K562 (cell line): ENCODE results near the gene MED13L. TPM values are rescaled to one million over a fixed set of nuclear protein-coding genes. Genes with fewer than 3 reads are reported as not detected.

ENCODE experiments used
- ATAC-seq: fragments of 200-7000 bp; cut with Tn5 transposase; 3 replicates; pipeline ENCODE4 v1.9.1; 2020; ENCODE audit warnings: moderate library complexity
- BruUV-seq: library from RNA; stranded (reverse); fragments of 400-500 nt; replicated peaks from 2 replicates; lab custom pipeline; 2021; lab: Mats Ljungman, UMichigan
- CTCF ChIA-PET: fragments of 300-600 bp; formaldehyde crosslinking; extraction: SDS; loops from one replicate; lab custom pipeline; 2021; ENCODE audit warnings: low intra/inter-chr PET ratio; lab: Yijun Ruan, JAX
- POLR2A ChIA-PET: fragments of 300-600, 350-650 bp; sonication (Branson Sonifier 250); formaldehyde crosslinking; extraction: SDS; loops from one replicate; lab custom pipeline; 2021; ENCODE audit warnings: antibody characterized with exemption, inconsistent platforms; lab: Yijun Ruan, JAX
- DNase-seq, 4 experiments: peaks; one replicate each; pipeline versions ENCODE4 v3.0.0 to v3.0.0-alpha.2; 2011 to 2018; ENCODE audit warnings: low spot score in 3 of 4, mixed read lengths in 3 of 4; ENCODE audit errors: extremely low read depth in 1 of 4
- FAIRE-seq: peaks from 2 replicates; lab custom pipeline; 2011; peaks lifted over from hg19 to GRCh38; lab: Jason Lieb, UNC
- H2AFZ ChIP-seq: 2 replicates; pipeline ENCODE4 v1.6.0; 2011; ENCODE audit warnings: low read depth, low read length, control low read depth, inconsistent platforms
- H3K27ac ChIP-seq: fragments of 200-600 bp; 3 replicates; pipeline ENCODE4 v1.8.0; 2011; ENCODE audit warnings: low read depth, mild to moderate bottlenecking, control low read depth, inconsistent platforms, low read length, moderate library complexity, mixed read lengths; ENCODE audit errors: extremely low read depth
- H3K27me3 ChIP-seq, 2 experiments: fragments of 300-600 bp in 1 of 2; 2 replicates in 1 of 2; 3 replicates in 1 of 2; pipeline versions ENCODE4 v1.6.0 to v1.8.0; 2011; ENCODE audit warnings: inconsistent platforms in 2 of 2, low read length in 2 of 2, mild to moderate bottlenecking in 1 of 2, mixed read lengths in 1 of 2, moderate library complexity in 1 of 2; ENCODE audit not compliant: control insufficient read depth in 2 of 2, insufficient read depth in 2 of 2
- H3K36me3 ChIP-seq: fragments of 300-600 bp; 3 replicates; pipeline ENCODE4 v1.8.0; 2011; ENCODE audit warnings: mild to moderate bottlenecking, low read length, inconsistent platforms; ENCODE audit not compliant: control insufficient read depth, insufficient read depth
- H3K4me1 ChIP-seq, 2 experiments: fragments of 200-600 bp in 1 of 2; replicated peaks in 1 of 2; 2 replicates in 1 of 2; 3 replicates in 1 of 2; pipeline versions ENCODE4 v1.5.1 to v1.8.0; 2011; ENCODE audit warnings: inconsistent platforms in 2 of 2, low read length in 2 of 2, mild to moderate bottlenecking in 1 of 2, mixed read lengths in 1 of 2, moderate library complexity in 1 of 2; ENCODE audit not compliant: control insufficient read depth in 2 of 2, insufficient read depth in 2 of 2
- H3K4me2 ChIP-seq: 2 replicates; pipeline ENCODE4 v1.6.1; 2011; ENCODE audit warnings: low read length, control low read depth, inconsistent platforms, mixed read lengths; ENCODE audit not compliant: insufficient read depth
- H3K4me3 ChIP-seq: fragments of 200-600 bp; sonication (generic), shearing (Covaris generic); 2 replicates; pipeline ENCODE4 v1.5.1; 2016; ENCODE audit warnings: control low read depth, inconsistent platforms
- H3K79me2 ChIP-seq: fragments of 200-600 bp; 3 replicates; pipeline ENCODE4 v1.8.0; 2011; ENCODE audit warnings: low read length, inconsistent platforms; ENCODE audit not compliant: control insufficient read depth, insufficient read depth
- H3K9ac ChIP-seq, 2 experiments: 2 replicates each; pipeline versions ENCODE4 v1.6.0 to v1.6.1; 2011; ENCODE audit warnings: low read depth in 2 of 2, low read length in 2 of 2, control low read depth in 1 of 2, inconsistent platforms in 1 of 2, mild to moderate bottlenecking in 1 of 2, mixed read lengths in 1 of 2; ENCODE audit not compliant: insufficient read depth in 1 of 2
- H3K9me1 ChIP-seq: one replicate; pipeline ENCODE4 v1.6.0; 2011; ENCODE audit warnings: inconsistent platforms, mild to moderate bottlenecking, low read length, moderate library complexity; ENCODE audit not compliant: control insufficient read depth, insufficient read depth
- H3K9me3 ChIP-seq: replicated peaks from 2 replicates; pipeline ENCODE4 v1.5.1; 2011; ENCODE audit warnings: low read depth, low read length, inconsistent platforms; ENCODE audit not compliant: control insufficient read depth, insufficient read depth
- H4K20me1 ChIP-seq: replicated peaks from 2 replicates; pipeline ENCODE4 v1.6.1; 2011; ENCODE audit warnings: low read length, inconsistent platforms, mixed read lengths; ENCODE audit not compliant: control insufficient read depth, insufficient read depth
- CEBPB ChIP-seq: fragments of 450-650 bp; IDR thresholded peaks from 2 replicates; pipeline ENCODE4 v1.6.1; 2016; ENCODE audit warnings: missing genetic modification characterization, missing compliant biosample characterization
- EGR1 ChIP-seq: fragments of 450-650 bp; conservative IDR thresholded peaks from 2 replicates; pipeline ENCODE4 v1.6.1; 2017; ENCODE audit warnings: mild to moderate bottlenecking
- GTF2E2 ChIP-seq: fragments of 200-800 bp; sonication (Bioruptor generic); IDR thresholded peaks from 2 replicates; pipeline ENCODE4 v1.6.1; 2016; ENCODE audit warnings: missing genetic modification characterization, missing compliant biosample characterization
- PHF21A ChIP-seq: fragments of 450-650 bp; IDR thresholded peaks from 2 replicates; pipeline ENCODE4 v1.6.1; 2017; ENCODE audit warnings: low read depth, borderline replicate concordance
- PHTF2 ChIP-seq: fragments of 250-450 bp; sonication (Bioruptor Pico); IDR thresholded peaks from 2 replicates; pipeline ENCODE4 v1.5.0; 2021; ENCODE audit warnings: mild to moderate bottlenecking
- RAD21 ChIP-seq, 2 experiments: fragments of 250-450 bp in 1 of 2; fragments of 450-650 bp in 1 of 2; sonication (Bioruptor Pico) in 1 of 2; formaldehyde crosslinking in 1 of 2; IDR thresholded peaks in 1 of 2; conservative IDR thresholded peaks in 1 of 2; 2 replicates each; pipeline versions ENCODE4 v1.4.0 to v1.8.0; 2020 to 2022; ENCODE audit warnings: mild to moderate bottlenecking in 2 of 2, moderate library complexity in 1 of 2
- SMARCE1 ChIP-seq: fragments of 450-650 bp; IDR thresholded peaks from 2 replicates; pipeline ENCODE4 v1.7.1; 2016; ENCODE audit warnings: mild to moderate bottlenecking
- SMC3 ChIP-seq: conservative IDR thresholded peaks from 2 replicates; pipeline ENCODE4 v1.6.1; 2011; ENCODE audit warnings: low read depth, low read length, improper control_type of control experiment; ENCODE audit not compliant: insufficient read depth
- SREBF2 ChIP-seq: sonication (generic); formaldehyde crosslinking; IDR thresholded peaks from 2 replicates; pipeline ENCODE4 v1.4.0; 2020; ENCODE audit warnings: mild to moderate bottlenecking, missing genetic modification reagents
- ZNF140 ChIP-seq: fragments of 250-450 bp; sonication (Bioruptor Pico); IDR thresholded peaks from 2 replicates; pipeline ENCODE4 v1.8.0; 2021; ENCODE audit warnings: moderate library complexity, mild to moderate bottlenecking, inconsistent platforms
- WGBS: fragments of 100-300 bp; shearing (Covaris generic); methylation state at CpG from one replicate; pipeline ENCODE4 v1.1.6; 2016; ENCODE audit warnings: low coverage, mixed read lengths; ENCODE audit not compliant: insufficient coverage; ENCODE audit errors: missing lambda C conversion rate; 5-methylcytosine and 5-hydroxymethylcytosine counted together
- in situ Hi-C: fragments of 300-500 bp; cut with MboI; formaldehyde crosslinking; loops from 4 replicates; pipeline ENCODE4 v1.15.0; 2018; ENCODE audit warnings: inconsistent platforms, mixed read lengths
- intact Hi-C: fragments of 100-400 bp; cut with micrococcal nuclease; formaldehyde crosslinking; loops from 2 replicates; pipeline ENCODE4 v1.14.2; 2022
- polyA plus RNA-seq, 8 experiments: library from polyadenylated mRNA; depleted of rRNA in 4 of 8; stranded (reverse) in 5 of 8; unstranded in 3 of 8; fragments of >200 nt; fragmentation: Nextera tagmentation in 2 of 8; fragmentation: Illumina TruSeq in 1 of 8; extraction: Ambion mirVana in 2 of 8; extraction: Trizol in 1 of 8; gene quantifications; 2 replicates each; pipeline versions ENCODE4 v1.2.1 to v1.2.3, GENCODE V29; 2011 to 2014; ENCODE audit warnings: inconsistent platforms in 1 of 8, missing spikeins in 1 of 8
- total RNA-seq, 7 experiments: library from RNA; depleted of rRNA in 6 of 7; stranded (reverse); fragments of >200 nt in 6 of 7; fragmentation: Illumina TruSeq in 2 of 7; extraction: Trizol in 2 of 7; gene quantifications; 2 replicates each; pipeline versions ENCODE4 v1.2.1 to v1.2.3, GENCODE V29; 2011 to 2021; ENCODE audit warnings: low replicate concordance in 1 of 7
- TF ChIP-seq, protein P1 (sequence below): sonication (generic); formaldehyde crosslinking; IDR thresholded peaks from 2 replicates; pipeline ENCODE4 v1.8.1; 2023; ENCODE audit warnings: mild to moderate bottlenecking, missing genetic modification reagents
- TF ChIP-seq, protein P2 (sequence below): fragments of 450-650 bp; formaldehyde crosslinking; IDR thresholded peaks from 2 replicates; pipeline ENCODE4 v1.4.0; 2020; ENCODE audit warnings: mild to moderate bottlenecking, moderate library complexity
- TF ChIP-seq, protein P3 (sequence below): fragments of 250-450 bp; sonication (Bioruptor Pico); IDR thresholded peaks from 2 replicates; pipeline ENCODE4 v1.4.0; 2020; ENCODE audit warnings: mild to moderate bottlenecking, moderate library complexity

MED13L gene
- total and polyA plus RNA-seq, 9 of the 15 experiments (the other 6 are each of a cell fraction or from before 2014, with no cell fraction given) = 13.4 to 90.3 (median 36.9) TPM

DNA sequence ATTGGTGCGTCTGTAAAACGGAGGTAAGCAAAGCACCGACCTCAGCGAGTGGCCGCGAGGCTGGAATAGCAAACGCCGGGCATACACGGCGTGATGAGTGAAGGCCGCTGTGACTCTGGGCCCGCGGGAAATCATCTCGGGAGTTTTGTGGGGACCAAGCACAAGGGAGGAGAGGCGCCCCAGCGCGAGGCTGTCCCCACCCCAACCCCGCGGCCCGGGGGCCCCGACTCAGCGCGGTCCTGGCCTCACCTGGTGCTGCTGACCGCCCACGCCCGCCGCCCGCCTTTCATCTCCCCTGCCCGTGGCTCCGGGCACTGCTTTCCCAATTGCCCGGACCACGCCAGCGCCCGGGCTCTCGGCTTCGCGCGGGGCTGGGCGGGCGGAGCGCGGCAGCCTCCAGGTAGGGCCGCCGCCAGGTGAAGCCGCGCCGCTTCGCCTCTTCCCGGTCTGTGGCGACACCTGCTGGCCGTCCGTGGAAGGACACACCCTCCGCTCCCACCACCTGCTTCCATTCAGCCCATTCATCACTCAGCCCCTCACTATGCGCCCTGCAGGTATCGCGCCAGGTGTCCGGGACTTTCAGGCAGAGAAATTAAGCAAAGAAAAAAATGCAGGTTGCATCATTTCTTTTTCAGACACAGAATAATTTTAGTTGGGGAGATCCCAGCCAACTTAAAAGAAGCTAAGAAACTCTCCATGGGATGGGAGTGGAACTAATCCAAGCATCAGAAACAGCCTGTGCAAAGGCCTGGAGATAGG, 360.4 kb downstream of the MED13L start:
- peaks cover 0 to 5% of the 10 kb centered on the region in 2 experiments; a peak in 1 of 5 replicates for H3K27me3 ChIP-seq
- FAIRE-seq (no peak), ATAC-seq (peak; percentile 96), DNase-seq (peak; percentile 50 to 87 (median 78))
- H2AFZ ChIP-seq = no peak overlapping the region
- intact Hi-C loops = loop anchor here (5.0 to 10.0 kb wide), 2 partner anchors 122 to 1255 kb away; no protein-coding TSS in a partner anchor
- ChIA-PET CTCF (interaction anchor here (0.7 to 2.4 kb wide), 4 partner anchors 122 to 1291 kb away, joined by 3 to 16 read pairs (median 13); no protein-coding TSS in a partner anchor), POLR2A (interaction anchor here (0.6 kb wide), 1 partner anchor 11 kb away, joined by 3 read pairs; no protein-coding TSS in a partner anchor)
- no peaks in the 10 kb centered on the region; the same call in 1 of the 2 replicates for H4K20me1 ChIP-seq
- H3K9ac ChIP-seq = no peak overlapping the region
- H3K79me2 ChIP-seq = no peaks in the 10 kb centered on the region
- WGBS = 10% methylated on average over 17 of the region's 57 CpGs
- BruUV-seq = no TSS peak
- no peaks in the 10 kb centered on the region for H3K36me3 ChIP-seq
- H3K9me3 ChIP-seq = no peaks in the 10 kb centered on the region
- no peak overlapping the region for H3K27ac ChIP-seq
- peaks cover 0 to 7% of the 10 kb centered on the region in 2 experiments; a peak in 1 of 5 replicates for H3K4me1 ChIP-seq
- no peak overlapping the region for H3K4me3 ChIP-seq
- no peaks in the 10 kb centered on the region for H3K9me1 ChIP-seq
- in situ Hi-C loops = loop anchor here (5.0 kb wide), 1 partner anchor 1255 kb away; no protein-coding TSS in a partner anchor
- H3K4me2 ChIP-seq = no peak overlapping the region
- no peak for TF ChIP-seq SMARCE1
- no peak for TF ChIP-seq PHF21A
- TF ChIP-seq, protein P1, sequence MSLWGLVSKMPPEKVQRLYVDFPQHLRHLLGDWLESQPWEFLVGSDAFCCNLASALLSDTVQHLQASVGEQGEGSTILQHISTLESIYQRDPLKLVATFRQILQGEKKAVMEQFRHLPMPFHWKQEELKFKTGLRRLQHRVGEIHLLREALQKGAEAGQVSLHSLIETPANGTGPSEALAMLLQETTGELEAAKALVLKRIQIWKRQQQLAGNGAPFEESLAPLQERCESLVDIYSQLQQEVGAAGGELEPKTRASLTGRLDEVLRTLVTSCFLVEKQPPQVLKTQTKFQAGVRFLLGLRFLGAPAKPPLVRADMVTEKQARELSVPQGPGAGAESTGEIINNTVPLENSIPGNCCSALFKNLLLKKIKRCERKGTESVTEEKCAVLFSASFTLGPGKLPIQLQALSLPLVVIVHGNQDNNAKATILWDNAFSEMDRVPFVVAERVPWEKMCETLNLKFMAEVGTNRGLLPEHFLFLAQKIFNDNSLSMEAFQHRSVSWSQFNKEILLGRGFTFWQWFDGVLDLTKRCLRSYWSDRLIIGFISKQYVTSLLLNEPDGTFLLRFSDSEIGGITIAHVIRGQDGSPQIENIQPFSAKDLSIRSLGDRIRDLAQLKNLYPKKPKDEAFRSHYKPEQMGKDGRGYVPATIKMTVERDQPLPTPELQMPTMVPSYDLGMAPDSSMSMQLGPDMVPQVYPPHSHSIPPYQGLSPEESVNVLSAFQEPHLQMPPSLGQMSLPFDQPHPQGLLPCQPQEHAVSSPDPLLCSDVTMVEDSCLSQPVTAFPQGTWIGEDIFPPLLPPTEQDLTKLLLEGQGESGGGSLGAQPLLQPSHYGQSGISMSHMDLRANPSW (CRISPR knock-in tag) = no peak
- TF ChIP-seq SMC3 = peak; percentile 90
- TF ChIP-seq CEBPB (tag) = no peak
- TF ChIP-seq GTF2E2 = no peak
- TF ChIP-seq EGR1 = peak; percentile 31; the same call in 1 of the 2 replicates
- TF ChIP-seq ZNF140 (CRISPR knock-in tag) = no peak
- TF ChIP-seq, protein P2, sequence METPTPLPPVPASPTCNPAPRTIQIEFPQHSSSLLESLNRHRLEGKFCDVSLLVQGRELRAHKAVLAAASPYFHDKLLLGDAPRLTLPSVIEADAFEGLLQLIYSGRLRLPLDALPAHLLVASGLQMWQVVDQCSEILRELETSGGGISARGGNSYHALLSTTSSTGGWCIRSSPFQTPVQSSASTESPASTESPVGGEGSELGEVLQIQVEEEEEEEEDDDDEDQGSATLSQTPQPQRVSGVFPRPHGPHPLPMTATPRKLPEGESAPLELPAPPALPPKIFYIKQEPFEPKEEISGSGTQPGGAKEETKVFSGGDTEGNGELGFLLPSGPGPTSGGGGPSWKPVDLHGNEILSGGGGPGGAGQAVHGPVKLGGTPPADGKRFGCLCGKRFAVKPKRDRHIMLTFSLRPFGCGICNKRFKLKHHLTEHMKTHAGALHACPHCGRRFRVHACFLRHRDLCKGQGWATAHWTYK (CRISPR knock-in tag) = no peak
- no peak for TF ChIP-seq PHTF2 (CRISPR knock-in tag)
- peak; percentile 68 to 89 for TF ChIP-seq RAD21 (CRISPR knock-in tag; conservative IDR thresholded peaks at IDR 0.05 in 1 of 2, IDR thresholded peaks at IDR 0.05 in 1 of 2)
- TF ChIP-seq SREBF2 (CRISPR knock-in tag) = no peak
- TF ChIP-seq, protein P3, sequence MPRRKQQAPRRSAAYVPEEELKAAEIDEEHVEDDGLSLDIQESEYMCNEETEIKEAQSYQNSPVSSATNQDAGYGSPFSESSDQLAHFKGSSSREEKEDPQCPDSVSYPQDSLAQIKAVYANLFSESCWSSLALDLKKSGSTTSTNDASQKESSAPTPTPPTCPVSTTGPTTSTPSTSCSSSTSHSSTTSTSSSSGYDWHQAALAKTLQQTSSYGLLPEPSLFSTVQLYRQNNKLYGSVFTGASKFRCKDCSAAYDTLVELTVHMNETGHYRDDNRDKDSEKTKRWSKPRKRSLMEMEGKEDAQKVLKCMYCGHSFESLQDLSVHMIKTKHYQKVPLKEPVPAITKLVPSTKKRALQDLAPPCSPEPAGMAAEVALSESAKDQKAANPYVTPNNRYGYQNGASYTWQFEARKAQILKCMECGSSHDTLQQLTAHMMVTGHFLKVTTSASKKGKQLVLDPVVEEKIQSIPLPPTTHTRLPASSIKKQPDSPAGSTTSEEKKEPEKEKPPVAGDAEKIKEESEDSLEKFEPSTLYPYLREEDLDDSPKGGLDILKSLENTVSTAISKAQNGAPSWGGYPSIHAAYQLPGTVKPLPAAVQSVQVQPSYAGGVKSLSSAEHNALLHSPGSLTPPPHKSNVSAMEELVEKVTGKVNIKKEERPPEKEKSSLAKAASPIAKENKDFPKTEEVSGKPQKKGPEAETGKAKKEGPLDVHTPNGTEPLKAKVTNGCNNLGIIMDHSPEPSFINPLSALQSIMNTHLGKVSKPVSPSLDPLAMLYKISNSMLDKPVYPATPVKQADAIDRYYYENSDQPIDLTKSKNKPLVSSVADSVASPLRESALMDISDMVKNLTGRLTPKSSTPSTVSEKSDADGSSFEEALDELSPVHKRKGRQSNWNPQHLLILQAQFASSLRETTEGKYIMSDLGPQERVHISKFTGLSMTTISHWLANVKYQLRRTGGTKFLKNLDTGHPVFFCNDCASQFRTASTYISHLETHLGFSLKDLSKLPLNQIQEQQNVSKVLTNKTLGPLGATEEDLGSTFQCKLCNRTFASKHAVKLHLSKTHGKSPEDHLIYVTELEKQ = no peak
